GM12874 (cell line): ENCODE results near the gene DNAH2.

Experiments
- TF ChIP-seq, protein P1 (sequence below): IDR thresholded peaks from 2 replicates; pipeline ENCODE4 v1.5.1; 2011; ENCODE audit warnings: low read depth, mild to moderate bottlenecking, control low read depth, low read length, moderate library complexity; ENCODE audit not compliant: insufficient read depth

Gene DNAH2

DNA sequence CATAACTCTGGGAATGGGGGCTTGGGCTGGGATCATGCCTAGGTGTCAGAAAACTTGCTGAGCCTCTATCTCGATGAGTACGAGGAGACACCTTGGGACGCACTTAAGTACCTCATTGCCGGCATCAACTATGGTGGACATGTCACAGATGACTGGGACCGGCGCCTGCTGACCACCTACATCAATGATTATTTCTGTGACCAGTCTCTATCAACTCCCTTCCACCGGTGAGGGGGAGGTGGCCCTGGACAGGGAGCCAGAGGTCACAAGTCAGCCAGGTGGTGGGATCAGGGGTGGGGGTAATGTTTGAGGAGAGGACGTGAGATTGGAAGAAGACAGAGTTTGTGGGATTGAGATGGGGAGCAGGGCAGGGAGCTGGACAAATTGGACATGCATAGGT is 113.1 kb downstream of the DNAH2 start:
- TF ChIP-seq, protein P1, sequence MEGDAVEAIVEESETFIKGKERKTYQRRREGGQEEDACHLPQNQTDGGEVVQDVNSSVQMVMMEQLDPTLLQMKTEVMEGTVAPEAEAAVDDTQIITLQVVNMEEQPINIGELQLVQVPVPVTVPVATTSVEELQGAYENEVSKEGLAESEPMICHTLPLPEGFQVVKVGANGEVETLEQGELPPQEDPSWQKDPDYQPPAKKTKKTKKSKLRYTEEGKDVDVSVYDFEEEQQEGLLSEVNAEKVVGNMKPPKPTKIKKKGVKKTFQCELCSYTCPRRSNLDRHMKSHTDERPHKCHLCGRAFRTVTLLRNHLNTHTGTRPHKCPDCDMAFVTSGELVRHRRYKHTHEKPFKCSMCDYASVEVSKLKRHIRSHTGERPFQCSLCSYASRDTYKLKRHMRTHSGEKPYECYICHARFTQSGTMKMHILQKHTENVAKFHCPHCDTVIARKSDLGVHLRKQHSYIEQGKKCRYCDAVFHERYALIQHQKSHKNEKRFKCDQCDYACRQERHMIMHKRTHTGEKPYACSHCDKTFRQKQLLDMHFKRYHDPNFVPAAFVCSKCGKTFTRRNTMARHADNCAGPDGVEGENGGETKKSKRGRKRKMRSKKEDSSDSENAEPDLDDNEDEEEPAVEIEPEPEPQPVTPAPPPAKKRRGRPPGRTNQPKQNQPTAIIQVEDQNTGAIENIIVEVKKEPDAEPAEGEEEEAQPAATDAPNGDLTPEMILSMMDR = no peak

DNA sequence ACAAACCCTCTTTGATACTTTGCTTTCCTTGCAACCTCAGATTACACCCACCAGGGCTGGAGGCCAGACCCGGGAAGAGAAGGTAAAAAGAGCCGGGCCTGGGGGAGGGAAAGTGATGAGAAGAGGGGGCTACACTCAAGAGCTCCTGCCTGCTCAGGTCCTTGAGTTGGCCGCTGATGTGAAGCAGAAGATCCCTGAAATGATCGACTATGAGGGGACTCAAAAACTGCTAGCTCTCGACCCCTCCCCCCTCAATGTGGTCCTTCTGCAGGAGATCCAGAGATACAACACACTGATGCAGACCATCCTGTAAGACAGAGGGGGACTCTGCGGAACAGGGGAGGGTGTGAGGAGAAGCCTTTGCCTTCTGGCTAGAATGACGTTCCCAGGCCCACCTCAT is 113.7 kb downstream of the DNAH2 start:
- TF ChIP-seq, protein P1 = no peak

DNA sequence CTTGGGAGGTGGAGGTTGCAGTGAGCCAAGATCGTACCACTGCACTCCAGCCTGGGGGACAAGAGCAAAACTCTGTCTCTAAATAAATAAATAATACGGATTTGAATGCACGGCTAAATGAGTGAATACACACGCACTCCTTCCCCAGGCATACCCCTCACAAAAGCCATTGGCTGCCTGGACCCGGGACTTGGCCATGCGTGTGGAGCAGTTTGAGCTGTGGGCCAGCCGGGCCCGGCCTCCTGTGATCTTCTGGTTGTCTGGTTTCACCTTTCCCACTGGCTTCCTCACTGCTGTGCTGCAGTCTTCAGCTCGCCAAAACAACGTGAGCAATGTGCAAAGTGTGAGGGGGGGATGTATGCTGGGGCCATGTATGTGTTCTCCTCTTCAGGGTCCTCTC is 114.9 kb downstream of the DNAH2 start:
- TF ChIP-seq, protein P1 = no peak

DNA sequence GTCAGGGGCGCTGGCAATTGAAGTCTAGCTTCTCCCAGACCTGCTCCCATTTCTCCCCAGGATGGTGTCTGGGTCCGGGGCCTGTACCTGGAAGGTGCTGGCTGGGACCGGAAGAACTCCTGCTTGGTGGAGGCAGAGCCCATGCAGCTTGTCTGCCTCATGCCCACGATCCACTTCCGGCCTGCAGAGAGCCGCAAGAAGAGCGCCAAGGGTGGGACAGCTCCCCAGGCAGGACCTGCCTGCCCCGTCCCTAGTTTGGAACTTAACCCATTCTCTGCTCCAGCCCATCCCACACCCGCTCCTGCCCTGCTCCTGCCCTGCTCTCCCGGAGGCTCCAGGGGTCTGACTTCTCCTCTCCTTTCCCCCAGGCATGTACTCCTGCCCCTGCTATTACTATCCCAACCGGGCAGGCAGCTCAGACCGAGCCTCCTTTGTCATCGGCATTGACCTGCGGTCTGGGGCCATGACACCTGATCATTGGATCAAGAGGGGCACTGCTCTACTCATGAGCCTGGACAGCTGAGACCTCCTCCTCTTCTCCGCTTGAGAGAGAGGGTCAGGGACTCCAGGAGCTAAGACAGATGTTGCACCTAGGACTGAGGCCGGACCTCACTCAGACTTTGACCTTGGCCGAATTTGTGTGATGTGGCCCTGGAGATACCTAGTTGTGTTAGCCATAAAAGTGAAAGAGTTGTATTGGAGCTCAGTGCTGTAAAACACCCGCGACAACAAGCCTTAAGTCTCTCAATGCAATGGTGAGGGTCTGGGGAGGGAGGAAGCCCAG is 115.7 kb downstream of the DNAH2 start:
- TF ChIP-seq, protein P1 = no peak

DNA sequence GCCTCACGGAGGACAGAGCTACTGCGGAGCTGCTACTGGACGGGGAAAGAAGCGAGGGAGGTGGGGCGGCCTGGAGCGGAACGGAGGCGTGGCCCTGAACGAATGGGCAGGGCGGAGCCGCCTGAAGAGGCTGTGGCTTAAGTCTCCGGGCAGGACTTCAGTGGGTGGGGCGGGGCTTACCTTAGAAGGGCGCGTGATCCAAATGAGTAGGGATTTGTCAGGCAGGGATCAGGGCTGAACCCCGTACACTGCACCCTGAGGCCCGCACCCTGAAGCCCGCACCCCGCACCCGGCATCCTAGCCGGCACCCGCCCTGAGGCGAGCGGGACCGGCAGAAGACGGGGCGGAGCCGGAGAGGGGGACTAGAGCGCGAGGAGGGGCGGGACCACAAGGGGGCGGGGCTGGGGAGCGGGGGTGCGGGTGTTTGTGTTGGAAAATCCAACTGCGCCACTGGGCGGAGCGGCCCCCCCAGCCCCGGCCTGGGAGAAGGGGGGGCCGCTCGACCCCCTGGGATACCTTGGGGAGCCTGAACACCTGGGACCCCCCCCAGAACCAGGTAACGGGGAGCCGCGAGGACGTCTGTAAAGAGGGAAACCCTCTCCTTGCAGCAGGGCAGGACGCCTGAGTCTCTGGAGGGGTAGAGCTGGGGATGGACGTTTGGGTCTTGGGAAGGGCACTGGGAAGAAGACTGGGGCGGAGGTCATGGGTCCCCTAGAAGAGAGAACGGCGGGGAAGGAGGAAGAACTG is 116.4 kb downstream of the DNAH2 start, which contains the start of gene KDM6B:
TSS of gene KDM6B (plus strand) at position 423 of the 747 bp plus-strand sequence. CDS start 11,338 bp downstream, outside the sequence.
- TF ChIP-seq, protein P1 = no peak

DNA sequence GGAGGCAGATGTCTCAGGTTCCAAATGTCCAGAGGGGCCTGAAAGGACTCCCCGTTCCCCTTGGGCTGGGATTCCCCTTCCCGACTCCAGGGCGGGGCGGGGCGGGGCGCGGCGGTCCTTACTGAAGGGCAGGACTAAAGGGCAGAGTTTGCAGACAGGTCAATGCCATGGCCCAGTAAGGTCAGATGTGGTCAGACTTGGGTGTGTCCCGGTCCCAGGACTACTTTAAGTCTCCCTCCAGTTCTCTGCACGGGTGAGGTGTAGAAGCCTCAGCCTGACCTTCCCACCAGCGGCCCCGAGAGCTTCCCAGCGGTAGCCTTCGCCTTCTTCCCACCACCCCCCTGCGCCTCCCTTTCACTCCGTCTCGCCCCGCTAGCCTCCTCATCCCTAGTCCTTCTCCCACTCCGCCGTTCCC is 117.0 kb downstream of the DNAH2 start:
- TF ChIP-seq, protein P1 = no peak
